ENCODE data around the gene NAMPT.

DNA sequence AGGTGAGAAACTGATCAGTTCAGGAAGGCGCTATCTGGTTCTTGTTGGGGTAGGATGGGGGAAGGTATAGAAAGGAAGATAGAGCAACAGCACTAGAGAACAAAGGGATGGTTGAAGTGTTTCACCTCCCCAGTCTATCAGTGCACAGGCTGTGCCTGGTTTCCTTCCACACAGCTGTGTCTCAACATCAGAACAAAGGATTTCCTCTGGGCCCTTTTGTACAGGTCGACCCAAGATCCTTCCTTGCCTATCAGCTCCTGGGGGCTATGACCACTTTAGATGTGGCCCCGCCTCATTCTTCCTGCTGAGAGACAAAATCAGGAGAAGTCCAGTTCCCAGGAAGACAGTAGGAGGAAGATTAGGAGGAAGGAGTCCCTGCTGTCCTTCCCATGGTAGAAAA, 65.6 kb downstream of the NAMPT start:
- TF ChIP-seq, protein P1, sequence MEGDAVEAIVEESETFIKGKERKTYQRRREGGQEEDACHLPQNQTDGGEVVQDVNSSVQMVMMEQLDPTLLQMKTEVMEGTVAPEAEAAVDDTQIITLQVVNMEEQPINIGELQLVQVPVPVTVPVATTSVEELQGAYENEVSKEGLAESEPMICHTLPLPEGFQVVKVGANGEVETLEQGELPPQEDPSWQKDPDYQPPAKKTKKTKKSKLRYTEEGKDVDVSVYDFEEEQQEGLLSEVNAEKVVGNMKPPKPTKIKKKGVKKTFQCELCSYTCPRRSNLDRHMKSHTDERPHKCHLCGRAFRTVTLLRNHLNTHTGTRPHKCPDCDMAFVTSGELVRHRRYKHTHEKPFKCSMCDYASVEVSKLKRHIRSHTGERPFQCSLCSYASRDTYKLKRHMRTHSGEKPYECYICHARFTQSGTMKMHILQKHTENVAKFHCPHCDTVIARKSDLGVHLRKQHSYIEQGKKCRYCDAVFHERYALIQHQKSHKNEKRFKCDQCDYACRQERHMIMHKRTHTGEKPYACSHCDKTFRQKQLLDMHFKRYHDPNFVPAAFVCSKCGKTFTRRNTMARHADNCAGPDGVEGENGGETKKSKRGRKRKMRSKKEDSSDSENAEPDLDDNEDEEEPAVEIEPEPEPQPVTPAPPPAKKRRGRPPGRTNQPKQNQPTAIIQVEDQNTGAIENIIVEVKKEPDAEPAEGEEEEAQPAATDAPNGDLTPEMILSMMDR (IDR thresholded peaks at IDR 0.05; ENCODE audit: low read depth, low read length, poor library complexity, severe bottlenecking), result no peak
- no peak for TF ChIP-seq EZH2phosphoT487 (IDR thresholded peaks at IDR 0.05; ENCODE audit: borderline replicate concordance, low read length)
